CD8-positive, alpha-beta memory T cell (primary cell): ENCODE results near the gene VARS1. TPM values are rescaled to one million over a fixed set of nuclear protein-coding genes. Genes with fewer than 3 reads are reported as not detected.
A peak's percentile ranks its signal among the peaks of the same experiment; 100 is the strongest.

Source experiments
- CTCF ChIA-PET: fragments of 350-600 bp; sonication (Branson Sonifier 250); formaldehyde crosslinking; loops from one replicate; lab custom pipeline; 2021; ENCODE audit warnings: antibody characterized with exemption; lab: Charles Lee
- POLR2A ChIA-PET: fragments of 350-600 bp; sonication (Branson Sonifier 250); formaldehyde crosslinking; loops from one replicate; lab custom pipeline; 2021; ENCODE audit warnings: antibody characterized with exemption; lab: Charles Lee
- DNase-seq, 5 donors: peaks; one replicate each; pipeline versions ENCODE4 v3.0.0 to v3.0.0-alpha.2; 2020 to 2022; ENCODE audit warnings: mixed read lengths in 1 of 5
- H3K27ac ChIP-seq: one replicate; pipeline ENCODE4 v1.7.0; 2013; ENCODE audit warnings: low read depth, mild to moderate bottlenecking, low read length, moderate library complexity
- H3K27me3 ChIP-seq: 2 replicates; pipeline ENCODE4 v1.7.0; 2013; ENCODE audit warnings: low read length, mild to moderate bottlenecking; ENCODE audit not compliant: insufficient read depth, poor library complexity, severe bottlenecking
- H3K36me3 ChIP-seq: 2 replicates; pipeline ENCODE4 v1.7.0; 2013; ENCODE audit warnings: mild to moderate bottlenecking, low read length, moderate library complexity; ENCODE audit not compliant: insufficient read depth
- H3K4me1 ChIP-seq: 2 replicates; pipeline ENCODE4 v1.7.0; 2013; ENCODE audit warnings: mild to moderate bottlenecking, low read length, moderate library complexity; ENCODE audit not compliant: insufficient read depth
- H3K4me3 ChIP-seq: 2 replicates; pipeline ENCODE4 v1.7.0; 2013; ENCODE audit warnings: mild to moderate bottlenecking, low read length
- H3K9me3 ChIP-seq: 2 replicates; pipeline ENCODE4 v1.7.0; 2013; ENCODE audit warnings: mild to moderate bottlenecking, low read length
- H3K27ac Mint-ChIP-seq, 8 donors: one replicate each; pipeline ENCODE4 v1.8.0; 2020 to 2021; ENCODE audit warnings: mixed read lengths in 8 of 8, mild to moderate bottlenecking in 6 of 8, inconsistent platforms in 3 of 8, moderate library complexity in 3 of 8
- H3K27me3 Mint-ChIP-seq, 2 donors: one replicate each; pipeline ENCODE4 v1.8.0; 2020 to 2021; ENCODE audit warnings: mixed read lengths in 2 of 2, mild to moderate bottlenecking in 1 of 2, moderate library complexity in 1 of 2
- H3K36me3 Mint-ChIP-seq, 3 donors: one replicate each; pipeline ENCODE4 v1.8.0; 2020 to 2021; ENCODE audit warnings: mixed read lengths in 3 of 3, inconsistent platforms in 1 of 3, mild to moderate bottlenecking in 1 of 3
- H3K4me1 Mint-ChIP-seq, 3 donors: one replicate each; pipeline ENCODE4 v1.8.0; 2020 to 2021; ENCODE audit warnings: mixed read lengths in 3 of 3, inconsistent platforms in 1 of 3, mild to moderate bottlenecking in 1 of 3
- H3K4me3 Mint-ChIP-seq, 7 donors: one replicate each; pipeline ENCODE4 v1.8.0; 2020 to 2021; ENCODE audit warnings: mixed read lengths in 7 of 7, mild to moderate bottlenecking in 6 of 7, moderate library complexity in 4 of 7, inconsistent platforms in 2 of 7
- H3K9me3 Mint-ChIP-seq, 5 donors: one replicate each; pipeline ENCODE4 v1.8.0; 2020 to 2022; ENCODE audit warnings: mixed read lengths in 5 of 5, mild to moderate bottlenecking in 3 of 5, moderate library complexity in 2 of 5, inconsistent platforms in 1 of 5
- polyA plus RNA-seq: library from polyadenylated mRNA; unstranded; fragments of 300-500 nt; fragmentation: Illumina TruSeq; gene quantifications from one replicate; pipeline ENCODE4 v1.2.3, GENCODE V29; 2021
- total RNA-seq, 2 experiments: library from RNA; stranded (reverse); gene quantifications; one replicate each; pipeline ENCODE4 v1.2.3, GENCODE V29; 2021

VARS1 gene
- total and polyA plus RNA-seq, 3 experiments from 2014 or later, result 47.5 to 180 (median 179) TPM

DNA sequence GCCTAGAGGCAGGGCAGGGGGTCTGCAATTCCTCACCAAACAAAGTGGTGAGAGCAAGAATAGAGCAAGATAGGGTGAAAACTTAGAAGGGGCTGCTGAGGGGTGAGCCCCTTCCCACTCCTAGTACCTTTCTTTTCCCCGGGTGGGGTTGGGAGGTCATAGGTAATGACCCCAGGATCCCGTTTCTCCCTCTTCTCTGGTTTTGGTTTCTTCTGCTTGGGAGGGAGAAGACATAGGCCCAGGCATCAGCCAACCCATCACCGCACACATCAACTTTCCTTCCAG is 3.5 kb downstream of the VARS1 start:
- H3K4me1 Mint-ChIP-seq, result peaks cover 28 to 44% (median 31%) of the 10 kb centered on the region in 3 donors

DNA sequence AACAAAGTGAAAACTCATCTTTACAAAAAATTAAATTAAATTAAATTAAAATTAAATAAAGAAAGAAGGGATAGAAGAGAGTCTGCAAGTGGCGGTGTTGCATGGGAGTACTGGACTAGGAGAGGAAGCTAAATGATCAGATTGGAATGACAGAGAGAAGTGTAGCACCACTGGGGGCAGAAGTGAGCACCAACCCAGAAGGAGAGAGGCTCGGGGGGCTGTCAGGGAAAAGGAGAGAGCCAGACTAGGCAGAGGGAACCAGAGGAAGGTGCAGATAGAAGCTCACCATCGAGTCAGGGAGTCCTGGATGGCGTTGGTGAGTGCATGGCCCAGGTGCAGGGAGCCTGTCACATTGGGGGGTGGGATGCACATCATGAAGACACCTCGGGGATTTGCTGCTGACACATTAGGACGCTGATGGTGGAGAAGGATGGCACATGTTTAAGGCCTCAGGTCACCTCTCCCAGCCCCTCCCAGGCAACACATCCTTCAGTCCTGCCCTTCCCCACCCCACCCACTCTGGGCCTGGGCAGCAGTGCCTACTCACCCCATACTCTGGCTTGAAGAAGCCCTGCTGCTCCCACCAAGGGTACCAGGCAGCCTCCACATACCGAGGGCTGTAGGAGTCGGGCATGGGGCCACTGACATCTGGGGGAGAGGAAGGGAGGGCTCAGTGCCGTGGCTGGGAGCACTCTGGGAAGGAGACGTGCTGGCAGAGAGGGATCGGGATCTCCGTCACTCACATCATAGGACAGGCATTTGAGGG is 4.0 kb downstream of the VARS1 start:
- H3K27me3 ChIP-seq, result no peaks in the 10 kb centered on the region
- ChIA-PET CTCF (interaction anchor here (0.6 to 2.5 kb wide), 9 partner anchors 9 to 61 kb away, joined by 3 to 7 read pairs (median 4); partner anchors contain the start of genes HSPA1B, LSM2 and VWA7), POLR2A (interaction anchor here (0.6 kb wide), 2 partner anchors 58 to 67 kb away, joined by 3 to 4 read pairs; no protein-coding TSS in a partner anchor)
- H3K4me1 Mint-ChIP-seq, result peaks cover 25 to 39% (median 28%) of the 10 kb centered on the region in 3 donors
- peaks cover 27% of the 10 kb centered on the region for H3K4me1 ChIP-seq
- H3K4me3 Mint-ChIP-seq, result peak overlapping the region in 1 of 7 donors; percentile 65
- no peak overlapping the region for H3K27ac ChIP-seq
- no peaks in the 10 kb centered on the region for H3K27me3 Mint-ChIP-seq
- DNase-seq, result peak in 1 of 5 donors; percentile 28
- H3K9me3 ChIP-seq, result no peaks in the 10 kb centered on the region
- H3K36me3 Mint-ChIP-seq, result peaks cover 3 to 38% (median 5%) of the 10 kb centered on the region in 3 donors
- no peak overlapping the region for H3K4me3 ChIP-seq
- peaks cover 4% of the 10 kb centered on the region for H3K36me3 ChIP-seq
- H3K27ac Mint-ChIP-seq, result peak overlapping the region in 7 of 8 donors; percentile 49 to 78 (median 64)
- no peaks in the 10 kb centered on the region for H3K9me3 Mint-ChIP-seq

More for the DNA sequence above, 3.5 kb downstream of the VARS1 start:
- no peak overlapping the region for H3K4me3 ChIP-seq
- ChIA-PET CTCF (interaction anchor here (1.2 to 2.1 kb wide), 4 partner anchors 13 to 54 kb away, joined by 3 to 5 read pairs (median 4); partner anchors contain the start of genes LSM2 and VWA7), POLR2A (interaction anchor here (0.6 kb wide), 1 partner anchor 68 kb away, joined by 4 read pairs; no protein-coding TSS in a partner anchor)
- peaks cover 4% of the 10 kb centered on the region for H3K36me3 ChIP-seq
- Mint-ChIP-seq H3K9me3 (no peaks in the 10 kb centered on the region), H3K36me3 (peaks cover 3 to 37% (median 5%) of the 10 kb centered on the region in 3 donors), H3K4me3 (peak overlapping the region in 1 of 7 donors; percentile 60), H3K27ac (peak overlapping the region in 1 of 8 donors; percentile 63), H3K27me3 (no peaks in the 10 kb centered on the region)
- peaks cover 32% of the 10 kb centered on the region for H3K4me1 ChIP-seq
- H3K27me3 ChIP-seq, result no peaks in the 10 kb centered on the region
- H3K9me3 ChIP-seq, result no peaks in the 10 kb centered on the region
- DNase-seq, result no peak
- H3K27ac ChIP-seq, result no peak overlapping the region

DNA sequence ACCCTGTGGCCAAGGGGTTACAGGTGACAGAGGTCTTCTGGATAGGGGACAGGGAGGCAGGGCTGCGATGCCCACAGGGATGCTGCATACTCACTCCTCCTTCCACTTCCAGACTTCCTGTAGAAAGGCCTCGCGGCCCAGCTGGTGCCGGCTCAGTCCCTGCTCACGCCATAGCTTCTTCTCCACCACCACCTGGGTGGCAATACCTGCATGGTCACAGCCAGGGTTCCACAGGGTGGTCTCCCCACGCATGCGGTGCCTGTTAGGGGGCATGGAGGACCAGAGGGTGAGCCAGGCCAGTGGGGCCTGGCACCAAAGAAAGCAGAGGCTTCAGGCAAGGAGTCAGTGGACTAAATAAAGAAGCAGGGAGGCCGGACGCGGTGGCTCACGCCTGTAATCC is 10.1 kb downstream of the VARS1 start:
- H3K36me3 Mint-ChIP-seq, result peaks cover 5 to 52% (median 5%) of the 10 kb centered on the region in 3 donors

DNA sequence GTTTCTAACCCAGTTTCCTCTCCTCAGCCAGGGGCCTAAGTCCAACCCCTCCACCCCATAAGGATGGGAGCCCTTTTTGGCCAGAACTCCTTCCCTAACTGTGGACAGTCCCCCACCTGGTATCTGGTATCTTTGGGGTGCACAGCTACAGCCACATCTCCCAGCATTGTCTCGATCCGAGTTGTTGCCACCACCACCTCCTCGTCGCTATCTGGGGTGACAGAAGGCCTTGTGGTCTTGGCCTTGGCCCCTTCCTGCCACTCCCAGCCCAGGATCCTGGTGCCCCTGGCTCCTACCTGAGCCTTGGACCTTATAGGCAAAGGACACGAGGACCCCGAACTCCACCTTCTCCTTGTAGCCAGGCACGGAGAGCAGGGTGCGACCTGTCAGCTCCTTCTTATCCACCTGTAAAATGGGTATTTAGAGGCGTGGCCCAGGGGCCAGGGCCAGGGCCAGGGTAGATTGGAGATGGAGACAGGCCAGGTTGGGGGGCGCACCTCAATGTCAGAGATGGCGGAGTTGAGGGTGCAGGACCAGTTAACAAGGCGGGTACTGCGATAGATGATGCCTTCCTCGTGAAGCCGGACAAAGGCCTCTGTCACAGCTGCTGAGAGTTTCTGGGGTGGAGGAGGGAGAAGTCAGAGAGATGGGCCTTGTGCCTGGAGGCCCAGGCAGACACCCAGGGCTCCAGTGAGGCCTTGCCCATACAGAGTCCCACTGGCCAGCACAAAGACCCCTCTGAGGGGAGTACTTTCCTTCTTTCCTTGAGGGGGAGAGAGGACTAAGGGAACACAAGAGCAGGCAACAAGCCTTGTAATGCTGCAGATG is 11.2 kb downstream of the VARS1 start:
- no peak for DNase-seq
- Mint-ChIP-seq H3K27me3 (no peaks in the 10 kb centered on the region), H3K4me3 (no peak overlapping the region), H3K9me3 (no peaks in the 10 kb centered on the region), H3K4me1 (no peaks in the 10 kb centered on the region), H3K36me3 (peaks cover 4 to 58% (median 5%) of the 10 kb centered on the region in 3 donors), H3K27ac (peak overlapping the region in 3 of 8 donors; percentile 37 to 90 (median 38))
- ChIA-PET CTCF (interaction anchor here (0.9 to 1.5 kb wide), 4 partner anchors 11 to 54 kb away, joined by 3 to 5 read pairs (median 3); partner anchors contain the start of gene LSM2), POLR2A (no interaction called here)
- peaks cover 27% of the 10 kb centered on the region for H3K36me3 ChIP-seq
- H3K4me3 ChIP-seq, result no peak overlapping the region
- no peaks in the 10 kb centered on the region for H3K4me1 ChIP-seq
- no peaks in the 10 kb centered on the region for H3K9me3 ChIP-seq
- H3K27ac ChIP-seq, result no peak overlapping the region
- H3K27me3 ChIP-seq, result no peaks in the 10 kb centered on the region

More for the DNA sequence above, 10.1 kb downstream of the VARS1 start:
- Histone ChIP-seq H3K9me3 (no peaks in the 10 kb centered on the region), H3K4me1 (no peaks in the 10 kb centered on the region), H3K4me3 (no peak overlapping the region), H3K27ac (no peak overlapping the region), H3K27me3 (no peaks in the 10 kb centered on the region), H3K36me3 (peaks cover 27% of the 10 kb centered on the region)
- Mint-ChIP-seq H3K9me3 (no peaks in the 10 kb centered on the region), H3K27me3 (no peaks in the 10 kb centered on the region), H3K27ac (no peak overlapping the region), H3K4me1 (peaks cover 0 to 2% (median under 1%) of the 10 kb centered on the region in 3 donors), H3K4me3 (no peak overlapping the region)
- ChIA-PET POLR2A (no interaction called here), CTCF (interaction anchor here (0.9 to 1.2 kb wide), 3 partner anchors 10 to 21 kb away, joined by 3 to 5 read pairs (median 3); partner anchors contain the start of gene LSM2)
- no peak for DNase-seq

DNA sequence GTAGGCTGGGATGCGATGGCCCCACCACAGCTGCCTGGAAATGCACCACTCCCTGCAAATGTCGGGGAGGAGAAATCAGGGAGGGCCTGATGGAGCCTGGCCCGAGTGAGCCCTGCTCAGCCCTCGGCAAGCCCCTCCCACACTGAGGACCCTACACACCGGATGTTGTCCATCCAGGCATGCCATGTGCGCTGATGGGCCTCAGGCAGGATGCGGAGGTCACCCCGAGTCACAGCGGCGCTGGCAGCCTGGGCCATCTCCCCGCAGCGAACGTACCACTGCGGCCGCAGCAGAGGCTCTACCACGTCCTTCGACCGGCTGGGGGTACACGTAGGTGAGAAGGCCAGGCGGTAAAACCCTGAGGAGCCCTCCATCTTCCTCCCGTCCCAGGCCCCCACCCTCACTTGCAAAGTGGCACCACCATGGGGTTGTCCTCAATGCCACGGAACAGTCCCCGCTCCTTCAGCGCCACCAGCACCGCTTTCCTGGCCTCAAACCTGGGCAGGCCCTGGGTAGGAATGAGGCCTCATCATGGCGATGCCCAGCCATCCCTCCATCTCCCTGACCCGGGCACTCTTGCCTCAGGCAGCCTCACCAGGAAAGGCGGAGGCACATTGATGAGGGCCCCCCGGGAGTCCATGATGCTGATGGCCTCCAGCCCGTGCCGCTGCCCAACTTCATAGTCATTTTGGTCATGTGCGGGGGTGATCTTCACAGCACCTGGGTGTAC is 13.3 kb downstream of the VARS1 start:
- Mint-ChIP-seq H3K9me3 (no peaks in the 10 kb centered on the region), H3K4me1 (peaks cover 6 to 7% (median 6%) of the 10 kb centered on the region in 3 donors), H3K4me3 (peak overlapping the region in 1 of 7 donors; percentile 13), H3K27me3 (no peaks in the 10 kb centered on the region), H3K27ac (no peak overlapping the region), H3K36me3 (peaks cover 4 to 62% (median 7%) of the 10 kb centered on the region in 3 donors)
- no peaks in the 10 kb centered on the region for H3K9me3 ChIP-seq
- peaks cover 27% of the 10 kb centered on the region for H3K36me3 ChIP-seq
- ChIA-PET POLR2A (no interaction called here), CTCF (interaction anchor here (1.5 kb wide), 1 partner anchor 9 kb away, joined by 4 read pairs; no protein-coding TSS in a partner anchor)
- no peaks in the 10 kb centered on the region for H3K27me3 ChIP-seq
- H3K27ac ChIP-seq, result no peak overlapping the region
- DNase-seq, result no peak
- peaks cover 5% of the 10 kb centered on the region for H3K4me1 ChIP-seq
- H3K4me3 ChIP-seq, result no peak overlapping the region

DNA sequence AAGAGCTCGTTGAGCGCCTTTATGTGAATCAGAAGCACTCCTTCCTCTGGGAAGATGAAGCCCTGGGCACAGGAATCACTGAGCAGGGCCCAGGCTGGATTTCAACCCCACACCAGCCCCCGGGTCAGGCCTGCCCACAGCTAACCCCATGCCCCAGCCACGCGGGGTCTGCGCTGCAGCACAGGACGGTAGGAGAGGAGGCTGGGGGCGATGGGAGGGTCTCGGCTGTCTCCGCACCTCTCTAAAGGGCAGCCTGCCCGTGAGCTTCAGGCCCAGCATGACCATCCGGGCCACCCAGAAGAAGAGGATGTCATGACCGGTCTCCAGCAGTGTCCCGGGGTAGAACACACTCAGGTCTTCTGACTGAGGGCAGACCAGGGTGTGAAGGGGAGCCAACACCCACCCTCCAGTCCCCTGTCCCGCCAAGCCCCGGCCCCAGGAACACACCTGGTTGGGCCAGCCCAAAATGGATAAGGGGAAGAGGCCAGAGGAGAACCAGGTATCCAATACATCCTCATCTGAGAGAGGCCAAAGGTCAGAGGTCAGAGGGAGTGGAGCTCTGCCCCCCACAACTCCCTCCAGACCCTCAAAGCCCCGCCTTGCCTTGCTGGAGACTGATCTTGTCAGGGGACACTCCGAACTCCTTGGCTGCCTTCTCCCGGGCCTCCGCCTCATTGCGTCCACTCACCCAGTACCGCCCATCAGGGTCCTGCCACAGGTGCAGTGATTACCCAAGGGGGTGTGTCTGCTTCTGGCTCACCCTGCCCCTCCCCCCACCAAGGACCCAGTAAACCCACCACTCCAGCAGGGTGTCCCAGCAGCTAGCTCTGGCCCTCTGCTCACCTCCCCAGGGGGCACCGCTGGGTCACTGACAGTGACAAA is 14.1 kb downstream of the VARS1 start:
- peaks cover 27% of the 10 kb centered on the region for H3K36me3 ChIP-seq
- H3K27me3 ChIP-seq, result no peaks in the 10 kb centered on the region
- no peak for DNase-seq
- no peak overlapping the region for H3K27ac Mint-ChIP-seq
- peaks cover 13% of the 10 kb centered on the region for H3K4me1 ChIP-seq
- no peaks in the 10 kb centered on the region for H3K9me3 Mint-ChIP-seq
- peaks cover 4 to 60% (median 7%) of the 10 kb centered on the region in 3 donors for H3K36me3 Mint-ChIP-seq
- H3K27ac ChIP-seq, result no peak overlapping the region
- H3K4me3 ChIP-seq, result no peak overlapping the region
- ChIA-PET POLR2A (no interaction called here), CTCF (interaction anchor here (1.5 to 2.4 kb wide), 2 partner anchors 9 to 11 kb away, joined by 4 to 10 read pairs; no protein-coding TSS in a partner anchor)
- H3K9me3 ChIP-seq, result no peaks in the 10 kb centered on the region
- no peak overlapping the region for H3K4me3 Mint-ChIP-seq
- H3K4me1 Mint-ChIP-seq, result peaks cover 10 to 15% (median 14%) of the 10 kb centered on the region in 3 donors
- no peaks in the 10 kb centered on the region for H3K27me3 Mint-ChIP-seq
